ENCODE results near the gene DAP. TPM values are rescaled to one million over a fixed set of nuclear protein-coding genes. Genes with fewer than 3 reads are reported as not detected.

DAP gene
- total and polyA plus RNA-seq, 8 donors = 68.3 to 183 (median 132) TPM

DNA sequence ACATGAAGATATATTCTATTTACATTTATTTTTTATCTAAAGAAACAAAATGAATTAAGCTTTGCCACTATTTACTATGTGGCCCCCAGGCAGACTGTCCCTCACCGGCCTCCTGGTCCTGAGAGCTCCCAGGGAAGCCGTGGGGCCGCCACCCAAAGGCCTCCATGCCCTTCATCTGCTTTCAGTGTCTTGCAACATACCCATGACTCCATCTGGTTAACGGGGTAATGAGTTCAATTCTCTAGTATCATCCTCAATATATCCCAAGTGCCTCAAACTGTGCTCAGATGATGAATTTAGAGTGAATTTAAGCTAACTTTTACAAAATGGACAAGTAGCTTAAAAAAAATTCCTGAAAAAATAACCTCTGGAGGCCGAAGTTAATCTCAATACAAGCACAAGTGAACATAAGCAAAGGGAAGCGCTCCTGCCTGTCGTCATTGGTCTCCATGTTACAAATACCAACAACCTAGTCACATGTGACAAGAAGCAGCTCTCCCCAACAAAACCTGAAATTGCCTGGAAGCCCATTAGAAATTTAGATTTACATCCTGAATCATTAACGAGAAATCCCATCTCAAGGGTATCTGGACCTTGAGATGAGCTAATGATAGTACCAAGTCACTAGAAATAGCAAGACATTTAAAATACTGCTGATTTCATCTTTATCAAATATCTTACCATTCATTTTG, 26.1 kb downstream of the DAP start:
- Histone ChIP-seq H3K4me1 (peaks cover 34 to 56% (median 43%) of the 10 kb centered on the region in 3 donors), H3K27me3 (no peaks in the 10 kb centered on the region), H3K9me3 (no peaks in the 10 kb centered on the region), H3K27ac (peak overlapping the region in 2 of 4 donors; percentile 67 to 78), H3K4me3 (no peak overlapping the region), H3K36me3 (peaks cover 0 to 10% (median 0%) of the 10 kb centered on the region in 3 donors)
- TF ChIP-seq CTCF (IDR thresholded peaks at IDR 0.05) = no peak
- ATAC-seq (no peak), DNase-seq (no peak), FAIRE-seq (no peak)
- intact Hi-C loops (cut with DNase I) = no loop called here
- WGBS, 2 donors = 67 to 73% methylated on average over 8 of the region's 8 CpGs

- peaks cover 34 to 54% (median 43%) of the 10 kb centered on the region in 3 donors for H3K4me1 ChIP-seq
- peak in 1 of 4 donors; percentile 4 for ATAC-seq
- no peak for FAIRE-seq
These were observed 26.9 kb downstream of the DAP start for GRCh38 chr5:10734037-10734709.

GRCh38 chr5:10733426-10733825, 27.6 kb downstream of the DAP start:
- 42 to 53% methylated on average over 2 of the region's 2 CpGs for WGBS, 2 donors
- DNase-seq (no peak), FAIRE-seq (no peak), ATAC-seq (no peak)
- Histone ChIP-seq H3K36me3 (peaks cover 0 to 8% (median 0%) of the 10 kb centered on the region in 3 donors), H3K4me1 (peaks cover 35 to 49% (median 45%) of the 10 kb centered on the region in 3 donors), H3K27me3 (no peaks in the 10 kb centered on the region), H3K9me3 (no peaks in the 10 kb centered on the region), H3K27ac (peak overlapping the region in 2 of 4 donors; percentile 58 to 67), H3K4me3 (no peak overlapping the region)
- intact Hi-C loops (cut with DNase I) = no loop called here
- no peak for TF ChIP-seq CTCF (IDR thresholded peaks at IDR 0.05)

More at GRCh38 chr5:10734037-10734709, 26.9 kb downstream of the DAP start:
- peak overlapping the region in 2 of 4 donors; percentile 58 to 67 for H3K27ac ChIP-seq
- no peaks in the 10 kb centered on the region for H3K9me3 ChIP-seq
- H3K4me3 ChIP-seq = no peak overlapping the region
- intact Hi-C loops (cut with DNase I) = no loop called here
- TF ChIP-seq CTCF (IDR thresholded peaks at IDR 0.05) = no peak
- 59 to 64% methylated on average over 11 of the region's 11 CpGs for WGBS, 2 donors
- peaks cover 0 to 10% (median 0%) of the 10 kb centered on the region in 3 donors for H3K36me3 ChIP-seq
- DNase-seq = no peak
- no peaks in the 10 kb centered on the region for H3K27me3 ChIP-seq

DNA sequence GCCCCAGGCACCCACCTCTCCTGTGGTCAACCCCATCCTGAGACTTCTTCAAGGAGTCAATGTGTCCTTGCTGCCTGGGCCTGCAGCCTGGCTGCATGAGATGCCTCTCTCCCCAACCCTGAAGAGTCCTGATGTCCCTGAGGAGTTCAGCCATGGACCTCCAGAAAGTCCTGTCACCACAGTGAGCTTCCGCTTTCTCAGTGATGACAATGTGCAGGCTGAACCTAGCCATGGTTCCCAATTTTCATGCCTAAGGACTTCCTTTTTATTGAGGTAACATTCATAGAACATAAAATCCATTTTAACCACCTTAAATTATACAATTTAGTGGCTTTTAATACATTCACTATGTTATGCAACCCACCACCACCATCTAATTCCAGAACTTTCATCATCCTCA, 29.1 kb downstream of the DAP start:
- WGBS, 2 donors = 91 to 100% methylated on average over 1 of the region's 1 CpG
- Histone ChIP-seq H3K27me3 (no peaks in the 10 kb centered on the region), H3K36me3 (no peaks in the 10 kb centered on the region), H3K4me3 (no peak overlapping the region), H3K9me3 (no peaks in the 10 kb centered on the region), H3K27ac (peak overlapping the region in 1 of 4 donors; percentile 22), H3K4me1 (peaks cover 41 to 56% (median 48%) of the 10 kb centered on the region in 3 donors)
- FAIRE-seq (no peak), DNase-seq (no peak), ATAC-seq (no peak)
- intact Hi-C loops (cut with DNase I) = no loop called here
- TF ChIP-seq CTCF (IDR thresholded peaks at IDR 0.05) = no peak

GRCh38 chr5:10730043-10730351, 31.0 kb downstream of the DAP start:
- WGBS, 2 donors = 80 to 91% methylated on average over 4 of the region's 4 CpGs

More at GRCh38 chr5:10730043-10730351, 31.0 kb downstream of the DAP start:
- Histone ChIP-seq H3K27ac (no peak overlapping the region), H3K9me3 (no peaks in the 10 kb centered on the region), H3K4me3 (no peak overlapping the region), H3K36me3 (no peaks in the 10 kb centered on the region), H3K4me1 (peaks cover 41 to 54% (median 48%) of the 10 kb centered on the region in 3 donors), H3K27me3 (no peaks in the 10 kb centered on the region)
- ATAC-seq (no peak), FAIRE-seq (no peak), DNase-seq (no peak)
- intact Hi-C loops (cut with DNase I) = no loop called here
- TF ChIP-seq CTCF (IDR thresholded peaks at IDR 0.05) = no peak

Measured in pancreas (tissue), 10 donors.